CD4-positive, alpha-beta T cell (primary cell): ENCODE data around the gene SFN. TPM values are rescaled to one million over a fixed set of nuclear protein-coding genes. Genes with fewer than 3 reads are reported as not detected.

ENCODE experiments used
- ATAC-seq: fragments of 200-7000 bp; cut with Tn5 transposase; one replicate; pipeline ENCODE4 v1.10.0; 2022; ENCODE audit warnings: mild to moderate bottlenecking; ENCODE audit not compliant: poor library complexity
- CTCF ChIA-PET: fragments of 350-600 bp; sonication (Branson Sonifier 250); formaldehyde crosslinking; loops from one replicate; lab custom pipeline; 2021; ENCODE audit warnings: antibody characterized with exemption, inconsistent platforms; lab: Charles Lee
- POLR2A ChIA-PET: fragments of 350-600 bp; sonication (Branson Sonifier 250); formaldehyde crosslinking; loops from one replicate; lab custom pipeline; 2021; ENCODE audit warnings: antibody characterized with exemption, inconsistent platforms; lab: Charles Lee
- DNase-seq, 14 experiments: peaks; one replicate each; pipeline ENCODE4 v3.0.0-alpha.2; 2013 to 2020; ENCODE audit warnings: mixed read lengths in 2 of 14
- H3K27ac ChIP-seq, 2 donors: one replicate each; pipeline versions ENCODE4 v1.5.1 to v1.7.0; 2013; ENCODE audit warnings: low read length in 2 of 2, low read depth in 1 of 2, mild to moderate bottlenecking in 1 of 2
- H3K27me3 ChIP-seq, 2 experiments: 1 replicate in 1 of 2; 2 replicates in 1 of 2; pipeline versions ENCODE4 v1.6.1 to v1.7.0; 2013; ENCODE audit warnings: low read length in 2 of 2, control low read depth in 1 of 2, mild to moderate bottlenecking in 1 of 2, moderate library complexity in 1 of 2; ENCODE audit not compliant: insufficient read depth in 2 of 2, control insufficient read depth in 1 of 2
- H3K36me3 ChIP-seq: one replicate; pipeline ENCODE4 v1.6.1; 2013; ENCODE audit warnings: low read length, control low read depth; ENCODE audit not compliant: insufficient read depth
- H3K4me1 ChIP-seq: one replicate; pipeline ENCODE4 v1.6.1; 2013; ENCODE audit warnings: low read length, control low read depth; ENCODE audit not compliant: insufficient read depth
- H3K4me3 ChIP-seq: one replicate; pipeline ENCODE4 v1.5.1; 2013; ENCODE audit warnings: mild to moderate bottlenecking, low read length, moderate library complexity
- H3K9me3 ChIP-seq, 2 experiments: 1 replicate in 1 of 2; 2 replicates in 1 of 2; pipeline versions ENCODE4 v1.6.1 to v1.7.0; 2013; ENCODE audit warnings: low read length in 2 of 2, mild to moderate bottlenecking in 2 of 2, control low read depth in 1 of 2, moderate library complexity in 1 of 2; ENCODE audit not compliant: control insufficient read depth in 1 of 2, insufficient read depth in 1 of 2
- H3K27ac Mint-ChIP-seq: one replicate; pipeline ENCODE4 v1.8.0; 2020; ENCODE audit warnings: mixed read lengths
- H3K27me3 Mint-ChIP-seq: one replicate; pipeline ENCODE4 v1.8.0; 2021; ENCODE audit warnings: mixed read lengths
- H3K36me3 Mint-ChIP-seq: one replicate; pipeline ENCODE4 v1.8.0; 2021; ENCODE audit warnings: low read depth, mixed read lengths
- H3K4me1 Mint-ChIP-seq: one replicate; pipeline ENCODE4 v1.8.0; 2021; ENCODE audit warnings: low read depth, mixed read lengths
- H3K4me3 Mint-ChIP-seq: one replicate; pipeline ENCODE4 v1.8.0; 2020; ENCODE audit warnings: mild to moderate bottlenecking, mixed read lengths
- H3K9me3 Mint-ChIP-seq: one replicate; pipeline ENCODE4 v1.8.0; 2020; ENCODE audit warnings: mixed read lengths
- CTCF ChIP-seq: fragments of 200-600 bp; IDR thresholded peaks from one replicate; pipeline ENCODE4 v1.8.0; 2022; ENCODE audit warnings: antibody characterized with exemption, mild to moderate bottlenecking
- intact Hi-C, 2 experiments: fragments of 100-400 bp; cut with DNase I in 1 of 2; cut with micrococcal nuclease in 1 of 2; formaldehyde crosslinking; loops; one replicate each; pipeline versions ENCODE4 v1.15.1 to v1.9.0; 2023 to 2025; cut with DNase I, micrococcal nuclease
- total RNA-seq, 174 experiments: library from RNA in 2 of 174; stranded (reverse) in 2 of 174; gene quantifications; one replicate each; pipeline ENCODE4 v1.2.3 and lab custom pipeline; 2021 to 2026

The SFN gene
- total RNA-seq, 2 experiments from 2014 or later, result 1.2 to 2.0 TPM

- Histone ChIP-seq H3K36me3 (peaks cover 9% of the 10 kb centered on the region), H3K4me3 (peak within 1 kb of the TSS; percentile 71), H3K27ac (peak within 1 kb of the TSS; percentile 83 to 88), H3K27me3 (no peaks in the 10 kb centered on the region), H3K4me1 (peaks cover 66% of the 10 kb centered on the region), H3K9me3 (no peaks in the 10 kb centered on the region)
- DNase-seq (peak; percentile 39 to 91 (median 66)), ATAC-seq (peak; percentile 90)
- Mint-ChIP-seq H3K4me1 (peaks cover 69% of the 10 kb centered on the region), H3K27me3 (no peaks in the 10 kb centered on the region), H3K36me3 (peaks cover 27% of the 10 kb centered on the region), H3K27ac (peak within 1 kb of the TSS; percentile 100), H3K9me3 (no peaks in the 10 kb centered on the region), H3K4me3 (peak within 1 kb of the TSS; percentile 96)
- intact Hi-C loops, result no loop called here
- peak; percentile 29 for TF ChIP-seq CTCF
- POLR2A ChIA-PET, result interaction anchor here (1.0 to 1.5 kb wide), 3 partner anchors 64 to 133 kb away, joined by 4 to 5 read pairs (median 4); partner anchors contain the start of gene GPN2
- CTCF ChIA-PET, result interaction anchor here (0.6 to 1.4 kb wide), 8 partner anchors 9 to 326 kb away, joined by 3 to 7 read pairs (median 3); no protein-coding TSS in a partner anchor
Measured at GRCh38 chr1:26826261-26827105, 36.5 kb upstream of the SFN start, which contains the start of gene ZDHHC18. TSS of gene ZDHHC18 (plus strand) at chr1:26826688. CDS start at chr1:26826805, 117 bp downstream.

- Histone ChIP-seq H3K27me3 (no peaks in the 10 kb centered on the region), H3K4me3 (peak overlapping the region; percentile 71), H3K4me1 (peaks cover 70% of the 10 kb centered on the region), H3K36me3 (peaks cover 16% of the 10 kb centered on the region), H3K9me3 (no peaks in the 10 kb centered on the region), H3K27ac (peak overlapping the region; percentile 72 to 80)
- intact Hi-C loops, result no loop called here
- peak overlapping the region; percentile 94 for H3K4me3 Mint-ChIP-seq
- H3K27me3 Mint-ChIP-seq, result no peaks in the 10 kb centered on the region
- H3K36me3 Mint-ChIP-seq, result peaks cover 33% of the 10 kb centered on the region
- TF ChIP-seq CTCF, result no peak
- H3K9me3 Mint-ChIP-seq, result no peaks in the 10 kb centered on the region
- ChIA-PET POLR2A (no interaction called here), CTCF (interaction anchor here (1.4 kb wide), 1 partner anchor 8 kb away, joined by 6 read pairs; no protein-coding TSS in a partner anchor)
- peak overlapping the region; percentile 100 for H3K27ac Mint-ChIP-seq
- ATAC-seq, result no peak
- DNase-seq, result no peak
- H3K4me1 Mint-ChIP-seq, result peaks cover 76% of the 10 kb centered on the region
Measured at GRCh38 chr1:26827106-26827604, 35.8 kb upstream of the SFN start.

- intact Hi-C loops, result no loop called here
- ChIA-PET POLR2A (no interaction called here), CTCF (no interaction called here)
- H3K27ac Mint-ChIP-seq, result peak overlapping the region; percentile 100
- peaks cover 75% of the 10 kb centered on the region for H3K4me1 ChIP-seq
- peaks cover 80% of the 10 kb centered on the region for H3K4me1 Mint-ChIP-seq
- H3K9me3 ChIP-seq, result no peaks in the 10 kb centered on the region
- no peak for TF ChIP-seq CTCF
- peaks cover 21% of the 10 kb centered on the region for H3K36me3 ChIP-seq
- no peak for ATAC-seq
- H3K9me3 Mint-ChIP-seq, result no peaks in the 10 kb centered on the region
- no peak for DNase-seq
- peak overlapping the region; percentile 72 to 80 for H3K27ac ChIP-seq
- H3K27me3 Mint-ChIP-seq, result no peaks in the 10 kb centered on the region
- H3K27me3 ChIP-seq, result no peaks in the 10 kb centered on the region
- peak overlapping the region; percentile 71 for H3K4me3 ChIP-seq
- peak overlapping the region; percentile 94 for H3K4me3 Mint-ChIP-seq
- H3K36me3 Mint-ChIP-seq, result peaks cover 38% of the 10 kb centered on the region
Measured at GRCh38 chr1:26827663-26828062, 35.3 kb upstream of the SFN start.
